Hepatic stellate cell (primary cell): ENCODE data around the gene NCOA4.
A peak's percentile ranks its signal among the peaks of the same experiment; 100 is the strongest.
"Not testable (repeated sequence)": the region's sequence is repeated elsewhere in the genome, so short reads cannot be mapped to it uniquely, and the experiment has no call there.

Source experiments
- DNase-seq: peaks from one replicate; pipeline ENCODE4 v3.0.0; 2011; ENCODE audit warnings: low spot score

NCOA4 gene

GRCh38 chr10:46019569-46020343, 10.7 kb downstream of the NCOA4 start:
- DNase-seq: peak; percentile 8

GRCh38 chr10:46019177-46019528, 11.3 kb downstream of the NCOA4 start:
- no peak for DNase-seq

GRCh38 chr10:46018453-46019176, 11.8 kb downstream of the NCOA4 start:
- DNase-seq: peak; percentile 9

- no peak for DNase-seq
Observed at GRCh38 chr10:46017733-46018132, 12.7 kb downstream of the NCOA4 start.

- DNase-seq: no peak
Observed at GRCh38 chr10:46016811-46017210, 13.6 kb downstream of the NCOA4 start.

GRCh38 chr10:46016190-46016589, 14.2 kb downstream of the NCOA4 start:
- no peak for DNase-seq

- DNase-seq: peak; percentile 11
Observed at GRCh38 chr10:46014683-46015405, 15.6 kb downstream of the NCOA4 start.

GRCh38 chr10:46014206-46014605, 16.2 kb downstream of the NCOA4 start:
- DNase-seq: no peak

GRCh38 chr10:46012746-46013145, 17.7 kb downstream of the NCOA4 start:
- DNase-seq: no peak

GRCh38 chr10:46006219-46006618, 24.2 kb downstream of the NCOA4 start:
- peak; percentile 14 for DNase-seq

- DNase-seq: no peak
Observed at GRCh38 chr10:46005383-46005782, 25.0 kb downstream of the NCOA4 start.

- no peak for DNase-seq
Observed at GRCh38 chr10:46004963-46005362, 25.5 kb downstream of the NCOA4 start.

- no peak for DNase-seq
Observed at GRCh38 chr10:46002916-46003693, 27.3 kb downstream of the NCOA4 start.

GRCh38 chr10:46002189-46002687, 28.2 kb downstream of the NCOA4 start:
- DNase-seq: not testable (repeated sequence)

- DNase-seq: no peak
Observed at GRCh38 chr10:46001187-46001756, 29.2 kb downstream of the NCOA4 start.

GRCh38 chr10:46000538-46000937, 29.9 kb downstream of the NCOA4 start:
- DNase-seq: no peak

- DNase-seq: not testable (repeated sequence)
Observed at GRCh38 chr10:45999955-46000354, 30.5 kb downstream of the NCOA4 start.

GRCh38 chr10:45997994-45998763, 32.2 kb downstream of the NCOA4 start:
- no peak for DNase-seq

GRCh38 chr10:45997557-45997956, 32.9 kb downstream of the NCOA4 start:
- DNase-seq: no peak

GRCh38 chr10:45985590-45985989, 44.8 kb downstream of the NCOA4 start:
- DNase-seq: not testable (repeated sequence)

- DNase-seq: not testable (repeated sequence)
Observed at GRCh38 chr10:45984473-45984872, 46.0 kb downstream of the NCOA4 start.
